GM19452 (cell line): ENCODE results near the gene PTPRT.

Experiments used
- ATAC-seq: cut with Tn5 transposase; IDR thresholded peaks from one replicate; pipeline ENCODE4 v1.9.1; 2021; ENCODE audit not compliant: unreplicated experiment

PTPRT gene

GRCh38 chr20:42646250-42646649 lies 543.5 kb downstream of the PTPRT start:
- no peak for ATAC-seq

GRCh38 chr20:42641886-42642285 lies 547.8 kb downstream of the PTPRT start:
- ATAC-seq: no peak

GRCh38 chr20:42639140-42639539 lies 550.6 kb downstream of the PTPRT start:
- no peak for ATAC-seq

GRCh38 chr20:42635699-42636411 lies 553.9 kb downstream of the PTPRT start:
- ATAC-seq: no peak

- ATAC-seq: no peak
These were observed 555.5 kb downstream of the PTPRT start for GRCh38 chr20:42634156-42634555.

- no peak for ATAC-seq
These were observed 561.0 kb downstream of the PTPRT start for GRCh38 chr20:42628683-42629082.

GRCh38 chr20:42613076-42613475 lies 576.6 kb downstream of the PTPRT start:
- no peak for ATAC-seq

- ATAC-seq: no peak
These were observed 577.5 kb downstream of the PTPRT start for GRCh38 chr20:42611889-42612837.

- no peak for ATAC-seq
These were observed 578.3 kb downstream of the PTPRT start for GRCh38 chr20:42611423-42611822.

- no peak for ATAC-seq
These were observed 579.6 kb downstream of the PTPRT start for GRCh38 chr20:42610070-42610469.

GRCh38 chr20:42609618-42610017 lies 580.1 kb downstream of the PTPRT start:
- ATAC-seq: no peak

GRCh38 chr20:42604998-42605956 lies 584.4 kb downstream of the PTPRT start:
- no peak for ATAC-seq

GRCh38 chr20:42603655-42604054 lies 586.1 kb downstream of the PTPRT start:
- no peak for ATAC-seq

GRCh38 chr20:42598581-42598980 lies 591.1 kb downstream of the PTPRT start:
- ATAC-seq: no peak

- ATAC-seq: no peak
These were observed 594.1 kb downstream of the PTPRT start for GRCh38 chr20:42595625-42596024.

- no peak for ATAC-seq
These were observed 595.0 kb downstream of the PTPRT start for GRCh38 chr20:42594659-42595058.

GRCh38 chr20:42594011-42594410 lies 595.7 kb downstream of the PTPRT start:
- ATAC-seq: no peak

GRCh38 chr20:42589976-42590639 lies 599.6 kb downstream of the PTPRT start:
- no peak for ATAC-seq

- ATAC-seq: no peak
These were observed 600.9 kb downstream of the PTPRT start for GRCh38 chr20:42588847-42589246.

- ATAC-seq: no peak
These were observed 602.3 kb downstream of the PTPRT start for GRCh38 chr20:42587427-42587826.
